T1000 (cell line): ENCODE results near the gene SLC38A5.
"Not testable (repeated sequence)": the region's sequence is repeated elsewhere in the genome, so short reads cannot be mapped to it uniquely, and the experiment has no call there.

Experiments used
- DNase-seq: peaks from one replicate; lab custom pipeline; 2025; ENCODE audit warnings: mixed read lengths; lab: John Stamatoyannopoulos, UW

SLC38A5 gene

GRCh38 chrX:48470110-48470832, at the start of gene SLC38A5:
SLC38A5 (minus strand) TSS chrX:48470260; CDS start chrX:48467924, 2,336 bp downstream.
- no peak for DNase-seq

GRCh38 chrX:48519481-48519880, 49.4 kb upstream of the SLC38A5 start:
- not testable (repeated sequence) for DNase-seq

GRCh38 chrX:48516987-48517386, 46.9 kb upstream of the SLC38A5 start:
- DNase-seq, result no peak

- DNase-seq, result no peak
Measured at GRCh38 chrX:48516285-48516684, 46.2 kb upstream of the SLC38A5 start.

- no peak for DNase-seq
Measured at GRCh38 chrX:48515842-48516241, 45.8 kb upstream of the SLC38A5 start.

GRCh38 chrX:48514868-48515460, 44.9 kb upstream of the SLC38A5 start:
- DNase-seq, result no peak

- DNase-seq, result no peak
Measured at GRCh38 chrX:48514126-48514806, 44.2 kb upstream of the SLC38A5 start.

GRCh38 chrX:48513670-48514069, 43.6 kb upstream of the SLC38A5 start:
- no peak for DNase-seq

GRCh38 chrX:48512371-48512935, 42.4 kb upstream of the SLC38A5 start:
- DNase-seq, result no peak

GRCh38 chrX:48511560-48511959, 41.5 kb upstream of the SLC38A5 start:
- peak; percentile 23 for DNase-seq

GRCh38 chrX:48509619-48510018, 39.6 kb upstream of the SLC38A5 start:
- DNase-seq, result no peak

GRCh38 chrX:48509245-48509590, 39.2 kb upstream of the SLC38A5 start:
- DNase-seq, result no peak

GRCh38 chrX:48508400-48509244, 38.6 kb upstream of the SLC38A5 start, which contains the start of gene PORCN:
PORCN (plus strand) TSS chrX:48508992; CDS start chrX:48509821, 829 bp downstream.
- DNase-seq, result peak; percentile 41

- DNase-seq, result no peak
Measured at GRCh38 chrX:48507246-48507645, 37.2 kb upstream of the SLC38A5 start.

GRCh38 chrX:48505481-48505880, 35.4 kb upstream of the SLC38A5 start:
- no peak for DNase-seq

GRCh38 chrX:48504261-48504660, 34.2 kb upstream of the SLC38A5 start:
- no peak for DNase-seq

- DNase-seq, result peak; percentile 84
Measured at GRCh38 chrX:48498374-48498809, 28.3 kb upstream of the SLC38A5 start.

GRCh38 chrX:48497871-48498270, 27.8 kb upstream of the SLC38A5 start:
- DNase-seq, result no peak

- no peak for DNase-seq
Measured at GRCh38 chrX:48496660-48497059, 26.6 kb upstream of the SLC38A5 start.

- no peak for DNase-seq
Measured at GRCh38 chrX:48493890-48494364, 23.9 kb upstream of the SLC38A5 start.

- peak; percentile 16 for DNase-seq
Measured at GRCh38 chrX:48492293-48492910, 22.3 kb upstream of the SLC38A5 start.
